Measurements from ENCODE around the gene LRP1.

The LRP1 gene

DNA sequence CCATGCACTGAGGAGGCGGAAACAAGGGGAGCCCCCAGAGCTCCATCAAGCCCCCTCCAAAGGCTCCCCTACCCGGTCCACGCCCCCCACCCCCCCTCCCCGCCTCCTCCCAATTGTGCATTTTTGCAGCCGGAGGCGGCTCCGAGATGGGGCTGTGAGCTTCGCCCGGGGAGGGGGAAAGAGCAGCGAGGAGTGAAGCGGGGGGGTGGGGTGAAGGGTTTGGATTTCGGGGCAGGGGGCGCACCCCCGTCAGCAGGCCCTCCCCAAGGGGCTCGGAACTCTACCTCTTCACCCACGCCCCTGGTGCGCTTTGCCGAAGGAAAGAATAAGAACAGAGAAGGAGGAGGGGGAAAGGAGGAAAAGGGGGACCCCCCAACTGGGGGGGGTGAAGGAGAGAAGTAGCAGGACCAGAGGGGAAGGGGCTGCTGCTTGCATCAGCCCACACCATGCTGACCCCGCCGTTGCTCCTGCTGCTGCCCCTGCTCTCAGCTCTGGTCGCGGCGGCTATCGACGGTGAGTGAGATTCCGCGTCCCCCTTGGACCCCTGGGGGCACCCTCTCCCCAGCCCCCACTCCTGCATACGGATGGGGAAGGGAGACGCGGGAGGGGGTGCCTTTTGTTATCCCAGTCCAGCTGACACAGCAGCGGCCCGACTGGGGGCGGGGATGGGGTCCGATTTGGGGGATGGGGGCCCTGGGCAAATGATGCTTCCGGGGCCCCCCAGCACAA lies 400 bp downstream of the LRP1 start:
- no peaks in the 10 kb centered on the region for H3K36me3 ChIP-seq (ENCODE audit: control insufficient read depth, low read length)
- no peaks in the 10 kb centered on the region for H3K9me2 ChIP-seq (replicated peaks; ENCODE audit: control insufficient read depth, low read length)
- H3K27me3 ChIP-seq (ENCODE audit: control insufficient read depth, low read length): peaks cover 71% of the 10 kb centered on the region
- peak overlapping the region; percentile 90 for H3K4me2 ChIP-seq (ENCODE audit: low read length)
- TF ChIP-seq, protein P1, sequence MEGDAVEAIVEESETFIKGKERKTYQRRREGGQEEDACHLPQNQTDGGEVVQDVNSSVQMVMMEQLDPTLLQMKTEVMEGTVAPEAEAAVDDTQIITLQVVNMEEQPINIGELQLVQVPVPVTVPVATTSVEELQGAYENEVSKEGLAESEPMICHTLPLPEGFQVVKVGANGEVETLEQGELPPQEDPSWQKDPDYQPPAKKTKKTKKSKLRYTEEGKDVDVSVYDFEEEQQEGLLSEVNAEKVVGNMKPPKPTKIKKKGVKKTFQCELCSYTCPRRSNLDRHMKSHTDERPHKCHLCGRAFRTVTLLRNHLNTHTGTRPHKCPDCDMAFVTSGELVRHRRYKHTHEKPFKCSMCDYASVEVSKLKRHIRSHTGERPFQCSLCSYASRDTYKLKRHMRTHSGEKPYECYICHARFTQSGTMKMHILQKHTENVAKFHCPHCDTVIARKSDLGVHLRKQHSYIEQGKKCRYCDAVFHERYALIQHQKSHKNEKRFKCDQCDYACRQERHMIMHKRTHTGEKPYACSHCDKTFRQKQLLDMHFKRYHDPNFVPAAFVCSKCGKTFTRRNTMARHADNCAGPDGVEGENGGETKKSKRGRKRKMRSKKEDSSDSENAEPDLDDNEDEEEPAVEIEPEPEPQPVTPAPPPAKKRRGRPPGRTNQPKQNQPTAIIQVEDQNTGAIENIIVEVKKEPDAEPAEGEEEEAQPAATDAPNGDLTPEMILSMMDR (IDR thresholded peaks at IDR 0.05; ENCODE audit: low read depth, low read length, poor library complexity, severe bottlenecking): no peak
- TF ChIP-seq EZH2phosphoT487 (IDR thresholded peaks at IDR 0.05; ENCODE audit: borderline replicate concordance, low read length): no peak
- no peaks in the 10 kb centered on the region for H3K79me2 ChIP-seq (ENCODE audit: control insufficient read depth, low read length)
- H3K4me1 ChIP-seq (ENCODE audit: control insufficient read depth, low read length): peaks cover 24% of the 10 kb centered on the region
- H3K4me3 ChIP-seq (ENCODE audit: low read length): peak overlapping the region; percentile 80
- H3F3A ChIP-seq (ENCODE audit: control insufficient read depth, insufficient read depth): peaks cover 3% of the 10 kb centered on the region; the same call in 1 of the 2 replicates
- H4K20me1 ChIP-seq (ENCODE audit: control insufficient read depth, insufficient read depth, low read depth, low read length): no peaks in the 10 kb centered on the region
- H3K27ac ChIP-seq (ENCODE audit: low read depth, low read length): no peak overlapping the region
- H3K9me3 ChIP-seq (ENCODE audit: control insufficient read depth, insufficient read depth, low read length): peaks cover 4% of the 10 kb centered on the region; the same call in 1 of the 2 replicates

DNA sequence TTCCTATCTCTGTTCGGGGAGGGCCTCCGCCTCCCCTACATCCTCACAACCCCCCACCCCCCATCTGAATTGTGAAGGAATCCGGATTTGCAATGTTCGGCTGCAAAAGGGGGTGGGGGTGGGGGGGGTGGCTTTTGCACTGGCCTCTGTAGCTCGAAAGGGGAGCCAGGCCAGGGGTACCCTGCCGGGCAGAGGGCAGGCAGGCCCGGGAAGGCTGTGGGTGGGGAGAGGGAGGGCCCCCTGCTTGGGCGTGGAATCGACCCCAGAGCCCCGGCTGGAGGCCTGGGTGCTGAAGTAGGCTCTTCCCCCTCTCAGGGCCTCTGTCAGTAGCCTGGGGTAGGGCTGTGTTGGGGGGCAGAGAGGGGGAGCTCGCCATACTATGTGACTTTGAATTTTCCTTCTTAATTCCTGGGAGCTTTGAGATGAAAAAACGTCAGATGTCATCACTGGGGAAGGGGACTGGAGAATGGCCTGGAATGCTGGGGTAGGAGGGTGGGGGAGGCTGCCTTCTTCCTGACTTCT lies 1.1 kb downstream of the LRP1 start:
- no peaks in the 10 kb centered on the region for H3K36me3 ChIP-seq (ENCODE audit: control insufficient read depth, low read length)
- no peaks in the 10 kb centered on the region for H4K20me1 ChIP-seq (ENCODE audit: control insufficient read depth, insufficient read depth, low read depth, low read length)
- peaks cover 72% of the 10 kb centered on the region for H3K27me3 ChIP-seq (ENCODE audit: control insufficient read depth, low read length)
- H3K4me3 ChIP-seq (ENCODE audit: low read length): no peak overlapping the region
- no peak overlapping the region for H3K4me2 ChIP-seq (ENCODE audit: low read length)
- H3K79me2 ChIP-seq (ENCODE audit: control insufficient read depth, low read length): no peaks in the 10 kb centered on the region
- no peaks in the 10 kb centered on the region for H3K9me3 ChIP-seq (ENCODE audit: control insufficient read depth, insufficient read depth, low read length)
- TF ChIP-seq, protein P1 (IDR thresholded peaks at IDR 0.05; ENCODE audit: low read depth, low read length, poor library complexity, severe bottlenecking): no peak
- TF ChIP-seq EZH2phosphoT487 (IDR thresholded peaks at IDR 0.05; ENCODE audit: borderline replicate concordance, low read length): no peak
- peaks cover 3% of the 10 kb centered on the region; the same call in 1 of the 2 replicates for H3F3A ChIP-seq (ENCODE audit: control insufficient read depth, insufficient read depth)
- no peaks in the 10 kb centered on the region for H3K9me2 ChIP-seq (replicated peaks; ENCODE audit: control insufficient read depth, low read length)
- peaks cover 20% of the 10 kb centered on the region for H3K4me1 ChIP-seq (ENCODE audit: control insufficient read depth, low read length)
- no peak overlapping the region for H3K27ac ChIP-seq (ENCODE audit: low read depth, low read length)

DNA sequence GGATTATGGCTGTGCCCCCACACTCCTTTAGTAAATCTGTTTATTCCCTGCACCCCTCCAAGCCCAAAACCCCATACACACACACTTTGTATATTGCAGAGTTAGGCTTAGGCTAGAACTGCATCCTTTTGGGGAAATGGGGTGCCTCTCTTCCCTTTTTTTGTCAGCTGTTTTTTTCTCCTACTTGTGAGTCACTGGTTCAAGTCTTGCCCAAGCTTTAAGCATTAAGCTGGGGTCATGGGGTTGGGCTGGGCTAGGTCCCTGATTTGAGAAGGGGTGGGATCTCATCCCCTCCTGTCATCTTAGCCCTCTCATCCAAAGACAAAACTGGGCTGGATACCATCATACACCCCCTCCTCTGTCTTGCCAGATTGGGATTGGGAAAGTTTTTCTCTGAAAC lies 1.6 kb downstream of the LRP1 start:
- no peaks in the 10 kb centered on the region for H3K9me3 ChIP-seq (ENCODE audit: control insufficient read depth, insufficient read depth, low read length)
- no peak overlapping the region for H3K4me2 ChIP-seq (ENCODE audit: low read length)
- no peaks in the 10 kb centered on the region for H3K79me2 ChIP-seq (ENCODE audit: control insufficient read depth, low read length)
- H3K4me1 ChIP-seq (ENCODE audit: control insufficient read depth, low read length): peaks cover 17% of the 10 kb centered on the region
- H3K27ac ChIP-seq (ENCODE audit: low read depth, low read length): no peak overlapping the region
- H3K36me3 ChIP-seq (ENCODE audit: control insufficient read depth, low read length): no peaks in the 10 kb centered on the region
- TF ChIP-seq EZH2phosphoT487 (IDR thresholded peaks at IDR 0.05; ENCODE audit: borderline replicate concordance, low read length): no peak
- TF ChIP-seq, protein P1 (IDR thresholded peaks at IDR 0.05; ENCODE audit: low read depth, low read length, poor library complexity, severe bottlenecking): no peak
- H3K27me3 ChIP-seq (ENCODE audit: control insufficient read depth, low read length): peaks cover 68% of the 10 kb centered on the region
- no peaks in the 10 kb centered on the region for H3K9me2 ChIP-seq (replicated peaks; ENCODE audit: control insufficient read depth, low read length)
- H3K4me3 ChIP-seq (ENCODE audit: low read length): no peak overlapping the region
- H4K20me1 ChIP-seq (ENCODE audit: control insufficient read depth, insufficient read depth, low read depth, low read length): no peaks in the 10 kb centered on the region
- peaks cover 3% of the 10 kb centered on the region; the same call in 1 of the 2 replicates for H3F3A ChIP-seq (ENCODE audit: control insufficient read depth, insufficient read depth)

Data from DOHH2 (cell line).